Chondrocyte (in vitro differentiated cells): ENCODE results near the gene SPON2. TPM values are rescaled to one million over a fixed set of nuclear protein-coding genes. Genes with fewer than 3 reads are reported as not detected.

Experiments used
- DNase-seq: peaks from one replicate; pipeline ENCODE4 v3.0.0; 2021; ENCODE audit warnings: mixed read lengths, low spot score
- H3K27ac Mint-ChIP-seq: one replicate; pipeline ENCODE4 v1.8.0; 2021; ENCODE audit warnings: mild to moderate bottlenecking, moderate library complexity, mixed read lengths; ENCODE audit not compliant: unreplicated experiment
- H3K27me3 Mint-ChIP-seq: 2 replicates; pipeline ENCODE4 v1.8.0; 2021; ENCODE audit warnings: low read depth, mixed read lengths
- H3K36me3 Mint-ChIP-seq: 2 replicates; pipeline ENCODE4 v1.8.0; 2021; ENCODE audit warnings: low read depth, mixed read lengths
- H3K4me1 Mint-ChIP-seq: 2 replicates; pipeline ENCODE4 v1.8.0; 2021; ENCODE audit warnings: low read depth, mild to moderate bottlenecking, mixed read lengths
- H3K4me3 Mint-ChIP-seq: one replicate; pipeline ENCODE4 v1.8.0; 2021; ENCODE audit warnings: mild to moderate bottlenecking, moderate library complexity, mixed read lengths; ENCODE audit not compliant: unreplicated experiment
- H3K9me3 Mint-ChIP-seq: 2 replicates; pipeline ENCODE4 v1.8.0; 2021; ENCODE audit warnings: low read depth, mixed read lengths
- total RNA-seq: library from RNA; stranded (reverse); gene quantifications from 3 replicates; pipeline ENCODE4 v1.2.1, GENCODE V29; 2021
- TF ChIP-seq, protein P1 (sequence below): fragments of 200-600 bp; sonication (generic); IDR thresholded peaks from 2 replicates; pipeline ENCODE4 v1.5.0; 2021; ENCODE audit warnings: antibody characterized with exemption, mild to moderate bottlenecking, moderate library complexity

Gene SPON2
- total RNA-seq, 1 donor from 2014 or later, result 158 TPM

DNA sequence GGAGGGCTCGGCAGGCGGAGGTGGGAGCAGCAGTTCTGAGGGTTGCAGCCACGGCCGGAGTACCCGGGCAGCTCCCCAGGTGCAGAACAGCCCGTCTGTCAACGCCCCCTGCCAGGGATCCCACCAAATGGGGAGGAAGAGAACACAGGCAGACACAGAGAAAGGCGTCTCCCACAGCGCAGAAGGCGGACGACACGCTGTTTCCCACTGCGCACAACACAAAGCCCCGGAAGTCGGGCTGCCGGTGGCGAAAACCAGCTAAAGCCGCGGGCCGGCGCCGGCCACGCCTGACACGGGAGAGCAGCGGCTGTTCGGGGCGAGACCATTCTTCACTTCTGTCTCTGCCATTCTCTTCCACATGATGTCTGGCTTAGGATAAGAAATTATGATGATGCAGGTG is 45.0 kb upstream of the SPON2 start:
- Mint-ChIP-seq H3K36me3 (peaks cover 12% of the 10 kb centered on the region), H3K9me3 (no peaks in the 10 kb centered on the region), H3K27ac (no peak overlapping the region), H3K4me3 (no peak overlapping the region), H3K27me3 (no peaks in the 10 kb centered on the region), H3K4me1 (peaks cover 7% of the 10 kb centered on the region)
- TF ChIP-seq, protein P1, sequence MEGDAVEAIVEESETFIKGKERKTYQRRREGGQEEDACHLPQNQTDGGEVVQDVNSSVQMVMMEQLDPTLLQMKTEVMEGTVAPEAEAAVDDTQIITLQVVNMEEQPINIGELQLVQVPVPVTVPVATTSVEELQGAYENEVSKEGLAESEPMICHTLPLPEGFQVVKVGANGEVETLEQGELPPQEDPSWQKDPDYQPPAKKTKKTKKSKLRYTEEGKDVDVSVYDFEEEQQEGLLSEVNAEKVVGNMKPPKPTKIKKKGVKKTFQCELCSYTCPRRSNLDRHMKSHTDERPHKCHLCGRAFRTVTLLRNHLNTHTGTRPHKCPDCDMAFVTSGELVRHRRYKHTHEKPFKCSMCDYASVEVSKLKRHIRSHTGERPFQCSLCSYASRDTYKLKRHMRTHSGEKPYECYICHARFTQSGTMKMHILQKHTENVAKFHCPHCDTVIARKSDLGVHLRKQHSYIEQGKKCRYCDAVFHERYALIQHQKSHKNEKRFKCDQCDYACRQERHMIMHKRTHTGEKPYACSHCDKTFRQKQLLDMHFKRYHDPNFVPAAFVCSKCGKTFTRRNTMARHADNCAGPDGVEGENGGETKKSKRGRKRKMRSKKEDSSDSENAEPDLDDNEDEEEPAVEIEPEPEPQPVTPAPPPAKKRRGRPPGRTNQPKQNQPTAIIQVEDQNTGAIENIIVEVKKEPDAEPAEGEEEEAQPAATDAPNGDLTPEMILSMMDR, result no peak
- DNase-seq, result no peak

DNA sequence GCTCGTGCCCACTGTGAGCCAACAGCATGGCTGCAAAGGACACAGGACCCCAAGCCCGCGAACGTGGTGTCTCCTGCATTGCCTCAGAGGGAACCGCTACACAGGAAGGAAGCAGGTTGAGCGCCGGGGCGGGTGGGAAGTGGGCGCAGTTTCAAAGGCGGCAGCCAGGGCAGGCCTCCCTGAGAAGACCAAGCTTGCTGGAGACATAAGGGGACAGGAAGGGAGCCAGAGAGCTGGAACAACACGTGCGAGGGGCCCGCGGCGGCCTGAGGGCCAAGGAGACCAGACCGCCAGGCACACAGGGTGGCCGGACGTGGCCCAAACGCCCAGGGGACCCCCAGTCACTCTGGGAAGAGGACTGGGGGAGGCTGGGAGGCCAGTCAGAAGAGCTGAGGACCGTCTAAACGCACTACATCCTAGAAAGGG is 44.5 kb upstream of the SPON2 start:
- H3K36me3 Mint-ChIP-seq, result peaks cover 12% of the 10 kb centered on the region
- peaks cover 8% of the 10 kb centered on the region for H3K4me1 Mint-ChIP-seq
- TF ChIP-seq, protein P1, result no peak
- no peaks in the 10 kb centered on the region for H3K9me3 Mint-ChIP-seq
- no peaks in the 10 kb centered on the region for H3K27me3 Mint-ChIP-seq
- no peak overlapping the region for H3K27ac Mint-ChIP-seq
- no peak for DNase-seq
- no peak overlapping the region for H3K4me3 Mint-ChIP-seq

DNA sequence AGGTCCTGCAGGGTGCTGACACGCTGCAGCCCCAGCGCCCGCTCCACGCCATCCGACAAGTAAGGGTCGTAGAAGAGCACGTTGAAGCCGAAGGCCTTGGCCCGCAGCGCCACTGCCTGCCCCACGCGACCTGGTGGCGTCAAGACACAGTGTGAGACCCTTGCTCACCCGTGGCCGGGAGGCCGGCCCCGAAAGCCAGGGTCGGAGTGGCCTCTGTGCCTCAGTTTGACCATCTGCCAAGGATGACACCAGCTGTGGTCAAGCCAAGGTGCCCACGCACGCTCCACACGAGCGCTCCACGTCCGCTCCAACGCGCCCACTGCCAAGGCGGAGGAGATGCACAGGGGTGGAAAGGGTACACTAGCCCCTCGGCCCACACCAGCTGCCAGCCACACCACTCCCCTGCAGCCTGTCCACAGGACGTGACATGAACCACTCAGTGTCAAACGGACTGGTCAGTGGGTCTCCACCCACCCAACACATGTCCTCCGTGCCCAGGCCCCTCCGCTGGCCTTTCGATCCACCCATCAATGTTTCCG is 43.8 kb upstream of the SPON2 start:
- Mint-ChIP-seq H3K36me3 (peaks cover 16% of the 10 kb centered on the region), H3K27ac (no peak overlapping the region), H3K4me1 (peaks cover 16% of the 10 kb centered on the region), H3K9me3 (no peaks in the 10 kb centered on the region), H3K4me3 (no peak overlapping the region), H3K27me3 (no peaks in the 10 kb centered on the region)
- TF ChIP-seq, protein P1, result no peak
- DNase-seq, result no peak

DNA sequence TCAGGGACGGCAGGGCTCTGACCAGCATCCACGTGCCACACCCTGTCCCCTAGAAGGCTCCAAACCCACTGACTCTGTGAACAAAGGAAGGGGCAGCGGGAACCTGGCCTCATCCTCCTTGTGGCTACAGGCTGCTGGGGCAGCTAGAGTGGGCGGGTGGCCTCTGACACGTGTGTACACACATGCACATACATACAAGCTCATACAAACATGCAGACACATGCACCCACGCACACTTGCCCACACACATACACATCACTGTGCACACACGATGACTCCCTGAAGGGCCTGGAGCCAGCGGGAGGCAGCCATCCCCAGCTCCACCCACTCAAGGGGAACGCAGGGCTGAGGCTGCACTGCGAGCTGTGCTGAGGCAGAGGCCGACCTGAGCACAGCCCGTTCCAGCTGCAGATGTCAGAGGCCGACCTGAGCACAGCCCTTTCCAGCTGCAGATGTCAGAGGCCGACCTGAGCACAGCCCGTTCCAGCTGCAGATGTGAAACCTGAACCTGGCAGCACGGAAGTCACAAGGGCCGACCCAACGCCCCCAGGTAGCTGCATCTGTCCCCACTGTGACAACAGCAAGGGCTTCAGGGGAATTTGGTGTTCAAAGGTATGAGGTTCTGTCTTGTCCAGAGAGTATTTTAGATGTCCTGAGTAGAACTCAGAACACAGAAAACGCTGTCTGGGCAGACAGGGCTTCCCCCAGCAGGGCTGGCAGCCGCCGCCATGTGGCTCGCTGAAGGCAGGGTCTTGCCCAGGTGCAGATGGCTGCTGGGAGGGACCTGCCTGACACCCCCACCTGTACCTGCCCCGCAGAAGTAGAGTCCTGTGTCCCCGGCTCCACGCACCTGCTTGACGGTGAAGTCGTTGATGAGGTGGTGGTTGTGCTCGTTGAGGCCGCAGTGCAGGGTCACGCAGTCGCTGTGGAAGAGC is 43.0 kb upstream of the SPON2 start:
- H3K4me1 Mint-ChIP-seq, result peaks cover 23% of the 10 kb centered on the region
- H3K27ac Mint-ChIP-seq, result no peak overlapping the region
- H3K27me3 Mint-ChIP-seq, result no peaks in the 10 kb centered on the region
- TF ChIP-seq, protein P1, result no peak
- no peaks in the 10 kb centered on the region for H3K9me3 Mint-ChIP-seq
- H3K4me3 Mint-ChIP-seq, result no peak overlapping the region
- peaks cover 15% of the 10 kb centered on the region for H3K36me3 Mint-ChIP-seq
- DNase-seq, result no peak

DNA sequence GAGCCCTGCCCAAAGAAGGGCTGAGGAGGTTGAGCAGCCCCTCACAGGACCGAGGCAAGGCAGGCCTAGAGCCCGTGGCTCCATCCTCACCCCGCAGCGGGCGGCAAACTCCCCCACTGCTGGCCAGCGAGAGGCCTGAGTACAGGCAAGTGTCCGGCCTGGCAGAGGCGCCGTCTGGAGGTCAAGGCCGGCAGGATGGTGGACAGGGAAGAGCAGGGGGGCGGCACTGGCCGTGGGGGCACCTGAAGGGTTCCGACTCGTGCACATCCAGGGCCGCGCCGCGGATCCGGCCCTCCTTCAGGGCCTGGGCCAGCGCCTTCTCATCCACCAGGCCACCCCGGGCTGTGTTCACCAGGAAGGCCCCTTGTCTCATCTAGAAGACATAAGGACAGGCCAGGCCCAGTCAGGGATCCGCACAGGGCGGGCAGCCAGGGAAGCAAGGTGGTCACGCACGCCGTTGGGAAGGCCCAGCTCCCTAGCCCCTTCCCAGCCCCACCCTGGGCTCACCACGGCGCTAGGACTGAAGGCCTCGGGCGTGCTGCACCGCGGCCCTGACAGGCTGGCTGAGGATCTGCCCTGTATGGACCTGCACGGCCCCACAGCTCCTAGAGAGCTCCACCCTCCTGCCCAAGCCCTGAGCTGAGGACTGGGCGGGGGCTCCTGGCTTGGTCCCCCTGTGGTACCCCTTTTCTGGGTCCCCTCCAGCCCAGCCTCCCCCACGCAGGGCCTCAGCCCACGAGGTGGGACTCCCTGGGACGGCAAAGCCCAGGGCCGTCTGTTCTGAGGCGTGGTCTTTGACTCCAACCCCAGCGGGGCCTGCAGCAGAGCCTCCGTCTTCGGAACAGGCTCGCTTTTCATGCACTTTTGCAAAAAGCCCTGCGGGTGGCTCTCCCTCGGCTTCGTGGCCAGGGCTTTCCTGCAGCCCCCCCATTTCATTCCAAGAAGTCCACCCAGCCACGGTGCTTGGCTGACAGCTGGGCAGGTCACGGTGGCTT is 42.0 kb upstream of the SPON2 start:
- no peak for DNase-seq
- Mint-ChIP-seq H3K27me3 (no peaks in the 10 kb centered on the region), H3K36me3 (peaks cover 13% of the 10 kb centered on the region), H3K4me3 (no peak overlapping the region), H3K9me3 (no peaks in the 10 kb centered on the region), H3K4me1 (peaks cover 33% of the 10 kb centered on the region), H3K27ac (no peak overlapping the region)
- TF ChIP-seq, protein P1, result no peak
